ENCODE results near the gene HLA-DRB1.
"Not testable (repeated sequence)": the region's sequence is repeated elsewhere in the genome, so short reads cannot be mapped to it uniquely, and the experiment has no call there.

HLA-DRB1 gene

GRCh38 chr6:32559747-32560146, 29.9 kb downstream of the HLA-DRB1 start:
- DNase-seq (ENCODE audit: insufficient read length, low spot score) (no peak), FAIRE-seq (no peak)
- TF ChIP-seq POLR2A (IDR thresholded peaks at IDR 0.05; ENCODE audit: low read depth, low read length), result no peak

- TF ChIP-seq POLR2A (IDR thresholded peaks at IDR 0.05; ENCODE audit: low read depth, low read length), result no peak
- no peak for FAIRE-seq
- DNase-seq (ENCODE audit: insufficient read length, low spot score), result no peak
These were observed 31.1 kb downstream of the HLA-DRB1 start for GRCh38 chr6:32558426-32559057.

- DNase-seq (ENCODE audit: insufficient read length, low spot score), result no peak
- no peak for FAIRE-seq
These were observed 35.3 kb downstream of the HLA-DRB1 start for GRCh38 chr6:32554116-32554965.

GRCh38 chr6:32553037-32553742, 36.5 kb downstream of the HLA-DRB1 start:
- no peak for FAIRE-seq
- no peak for DNase-seq (ENCODE audit: insufficient read length, low spot score)
- no peak for TF ChIP-seq POLR2A (IDR thresholded peaks at IDR 0.05; ENCODE audit: low read depth, low read length)

More at GRCh38 chr6:32554116-32554965, 35.3 kb downstream of the HLA-DRB1 start:
- no peak for TF ChIP-seq POLR2A (IDR thresholded peaks at IDR 0.05; ENCODE audit: low read depth, low read length)

GRCh38 chr6:32551410-32551809, 38.2 kb downstream of the HLA-DRB1 start:
- TF ChIP-seq POLR2A (IDR thresholded peaks at IDR 0.05; ENCODE audit: low read depth, low read length), result no peak
- DNase-seq (ENCODE audit: insufficient read length, low spot score) (no peak), FAIRE-seq (no peak)

GRCh38 chr6:32539839-32540238, 49.8 kb downstream of the HLA-DRB1 start:
- FAIRE-seq (no peak), DNase-seq (ENCODE audit: insufficient read length, low spot score) (no peak)
- no peak for TF ChIP-seq POLR2A (IDR thresholded peaks at IDR 0.05; ENCODE audit: low read depth, low read length)

GRCh38 chr6:32530431-32530793, 59.2 kb downstream of the HLA-DRB1 start:
- peak; percentile 81 for FAIRE-seq
- not testable (repeated sequence) for DNase-seq (ENCODE audit: insufficient read length, low spot score)

- no peak for TF ChIP-seq POLR2A (IDR thresholded peaks at IDR 0.05; ENCODE audit: low read depth, low read length)
- FAIRE-seq (no peak), DNase-seq (ENCODE audit: insufficient read length, low spot score) (no peak)
These were observed 59.8 kb downstream of the HLA-DRB1 start, which contains the start of gene HLA-DRB5 for GRCh38 chr6:32529697-32530430. HLA-DRB5 (minus strand) TSS chr6:32530287; CDS start chr6:32530224, 63 bp downstream.

Data from H54 (cell line).